ENCODE data around the gene FGFR3.

- no peak for TF ChIP-seq EZH2phosphoT487 (IDR thresholded peaks at IDR 0.05; ENCODE audit: insufficient read depth, low read depth)
- no peak for TF ChIP-seq EZH2 (IDR thresholded peaks at IDR 0.05; ENCODE audit: insufficient read depth, poor library complexity, severe bottlenecking)
These were observed 20.8 kb downstream of the FGFR3 start for GRCh38 chr4:1813915-1814314.
